ENCODE results near the gene HTRA3.

HTRA3 gene

DNA sequence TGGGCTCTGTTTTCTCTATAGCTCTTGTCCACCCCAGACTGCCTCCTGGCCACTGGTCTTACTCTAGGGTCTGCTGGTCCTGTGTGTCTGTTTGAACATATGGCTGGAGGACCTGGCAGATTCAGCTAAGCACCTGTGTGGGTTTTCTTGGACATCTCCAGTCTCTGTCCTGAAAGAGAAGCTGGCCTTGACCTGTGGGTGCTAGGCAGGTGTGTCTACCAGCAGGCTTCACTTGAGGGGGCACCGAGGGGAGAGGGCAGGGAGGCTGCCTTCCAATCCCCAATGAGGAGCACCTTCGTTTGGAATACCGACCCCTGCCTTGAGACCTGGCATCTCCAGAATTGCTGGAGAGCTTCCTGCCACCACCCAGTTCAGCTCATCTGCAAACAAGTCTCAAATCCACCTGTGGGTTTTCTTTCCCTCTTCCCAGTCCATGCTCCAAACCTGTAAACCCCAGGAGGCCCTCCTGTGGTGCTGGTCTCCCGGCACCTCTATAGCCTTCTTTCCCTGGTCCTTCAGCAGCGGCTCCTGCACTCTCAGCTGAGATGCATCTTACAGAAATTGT lies 45.2 kb downstream of the HTRA3 start:
- TF ChIP-seq, protein P1, sequence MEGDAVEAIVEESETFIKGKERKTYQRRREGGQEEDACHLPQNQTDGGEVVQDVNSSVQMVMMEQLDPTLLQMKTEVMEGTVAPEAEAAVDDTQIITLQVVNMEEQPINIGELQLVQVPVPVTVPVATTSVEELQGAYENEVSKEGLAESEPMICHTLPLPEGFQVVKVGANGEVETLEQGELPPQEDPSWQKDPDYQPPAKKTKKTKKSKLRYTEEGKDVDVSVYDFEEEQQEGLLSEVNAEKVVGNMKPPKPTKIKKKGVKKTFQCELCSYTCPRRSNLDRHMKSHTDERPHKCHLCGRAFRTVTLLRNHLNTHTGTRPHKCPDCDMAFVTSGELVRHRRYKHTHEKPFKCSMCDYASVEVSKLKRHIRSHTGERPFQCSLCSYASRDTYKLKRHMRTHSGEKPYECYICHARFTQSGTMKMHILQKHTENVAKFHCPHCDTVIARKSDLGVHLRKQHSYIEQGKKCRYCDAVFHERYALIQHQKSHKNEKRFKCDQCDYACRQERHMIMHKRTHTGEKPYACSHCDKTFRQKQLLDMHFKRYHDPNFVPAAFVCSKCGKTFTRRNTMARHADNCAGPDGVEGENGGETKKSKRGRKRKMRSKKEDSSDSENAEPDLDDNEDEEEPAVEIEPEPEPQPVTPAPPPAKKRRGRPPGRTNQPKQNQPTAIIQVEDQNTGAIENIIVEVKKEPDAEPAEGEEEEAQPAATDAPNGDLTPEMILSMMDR (IDR thresholded peaks at IDR 0.05; ENCODE audit: extremely low read depth, insufficient read depth, missing control alignments) = no peak
- in situ Hi-C loops (cut with MboI; ENCODE audit: low pct_unique_long_range_greater_than_20kb, low sequenced_read_pairs, unreplicated experiment) = no loop called here

DNA sequence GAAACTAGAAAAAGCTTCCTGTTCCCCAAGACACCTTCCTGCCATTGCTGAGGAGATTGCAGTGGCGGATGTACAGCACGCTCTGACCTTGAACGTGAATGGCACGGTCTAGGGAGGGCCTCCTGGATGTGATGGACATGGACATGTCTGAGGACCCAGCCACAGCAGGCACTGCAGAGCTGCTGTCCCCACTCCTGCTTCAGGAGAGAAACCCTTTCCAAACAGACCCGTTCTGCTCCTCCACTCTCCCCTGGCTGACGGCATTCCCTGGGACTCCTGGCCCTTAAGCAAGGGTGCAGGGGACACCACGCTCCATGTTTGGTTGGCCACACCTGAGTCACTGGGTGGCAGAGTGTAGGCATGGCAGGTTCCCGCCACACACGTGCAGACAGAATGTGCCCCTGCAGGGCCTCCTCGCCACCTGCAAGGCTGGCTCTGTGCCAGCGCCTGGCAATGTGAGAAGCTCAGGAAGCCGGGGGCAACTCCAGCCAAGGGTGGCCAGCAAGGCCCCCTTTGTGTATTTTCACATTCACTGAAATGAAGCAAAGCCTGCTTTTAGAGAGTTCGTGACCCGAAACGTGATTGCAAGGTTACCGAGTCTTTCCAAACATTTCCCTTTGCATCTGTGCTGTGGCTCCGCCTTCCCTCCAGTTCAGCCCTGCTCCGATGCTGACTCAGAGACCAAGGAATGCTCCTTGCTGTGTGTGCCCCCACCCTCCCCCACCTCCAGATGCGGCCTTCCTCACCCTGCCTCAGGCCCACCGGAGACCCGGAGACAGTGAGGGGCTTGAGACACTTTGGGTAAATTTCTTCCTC lies 46.1 kb downstream of the HTRA3 start:
- TF ChIP-seq, protein P1 (IDR thresholded peaks at IDR 0.05; ENCODE audit: extremely low read depth, insufficient read depth, missing control alignments) = no peak
- no peak for DNase-seq (ENCODE audit: low spot score)
- in situ Hi-C loops (cut with MboI; ENCODE audit: low pct_unique_long_range_greater_than_20kb, low sequenced_read_pairs, unreplicated experiment) = no loop called here

More for the DNA sequence above, 45.2 kb downstream of the HTRA3 start:
- no peak for DNase-seq (ENCODE audit: low spot score)

- DNase-seq (ENCODE audit: low spot score) = no peak
- in situ Hi-C loops (cut with MboI; ENCODE audit: low pct_unique_long_range_greater_than_20kb, low sequenced_read_pairs, unreplicated experiment) = no loop called here
- TF ChIP-seq, protein P1 (IDR thresholded peaks at IDR 0.05; ENCODE audit: extremely low read depth, insufficient read depth, missing control alignments) = no peak
Measured at GRCh38 chr4:8316251-8316771, 46.8 kb downstream of the HTRA3 start.

DNA sequence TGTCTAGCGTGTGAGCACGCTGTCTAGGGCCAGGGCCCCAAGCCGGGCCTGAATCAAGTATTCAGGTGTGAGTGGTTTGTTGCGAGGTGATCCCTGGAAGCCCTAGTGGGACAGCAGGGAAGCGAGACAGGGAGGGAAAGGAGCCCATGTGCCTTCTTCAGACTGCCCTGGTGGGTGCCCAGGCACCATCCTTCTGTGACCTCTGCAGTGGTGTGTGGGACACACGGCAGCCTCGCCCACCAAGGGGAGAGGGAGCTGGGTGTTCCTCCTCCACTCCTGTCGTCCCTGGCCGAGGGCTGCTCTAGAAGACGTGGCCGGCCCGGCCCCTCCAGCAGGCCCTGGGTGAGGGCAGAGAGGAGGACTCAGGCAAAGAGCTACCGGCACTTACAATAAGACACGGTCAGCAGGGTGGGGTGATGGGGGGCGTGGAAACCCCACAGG lies 47.4 kb downstream of the HTRA3 start:
- no peak for DNase-seq (ENCODE audit: low spot score)
- in situ Hi-C loops (cut with MboI; ENCODE audit: low pct_unique_long_range_greater_than_20kb, low sequenced_read_pairs, unreplicated experiment) = no loop called here
- TF ChIP-seq, protein P1 (IDR thresholded peaks at IDR 0.05; ENCODE audit: extremely low read depth, insufficient read depth, missing control alignments) = no peak

GRCh38 chr4:8317474-8317873 lies 47.9 kb downstream of the HTRA3 start:
- TF ChIP-seq, protein P1 (IDR thresholded peaks at IDR 0.05; ENCODE audit: extremely low read depth, insufficient read depth, missing control alignments) = no peak
- in situ Hi-C loops (cut with MboI; ENCODE audit: low pct_unique_long_range_greater_than_20kb, low sequenced_read_pairs, unreplicated experiment) = no loop called here
- no peak for DNase-seq (ENCODE audit: low spot score)

DNA sequence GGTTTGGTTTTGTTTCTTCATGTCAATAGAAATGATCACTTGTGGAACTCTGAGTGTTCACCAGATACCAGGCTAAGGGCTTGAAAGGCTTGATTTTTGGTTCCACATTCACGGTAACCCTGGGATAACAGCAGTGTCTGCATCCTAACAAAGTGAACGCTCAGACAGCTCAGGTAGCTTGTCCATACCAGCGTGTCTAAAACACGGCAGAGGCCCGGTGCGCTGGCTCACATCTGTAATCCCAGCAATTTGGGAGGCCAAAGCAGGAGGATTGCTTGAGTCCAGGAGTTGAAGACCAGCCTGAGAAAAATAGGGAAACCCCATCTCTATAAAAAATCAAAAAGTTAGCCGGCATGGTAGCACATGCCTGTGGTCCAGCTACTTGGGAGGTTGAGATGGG lies 49.0 kb downstream of the HTRA3 start:
- in situ Hi-C loops (cut with MboI; ENCODE audit: low pct_unique_long_range_greater_than_20kb, low sequenced_read_pairs, unreplicated experiment) = no loop called here
- TF ChIP-seq, protein P1 (IDR thresholded peaks at IDR 0.05; ENCODE audit: extremely low read depth, insufficient read depth, missing control alignments) = no peak
- no peak for DNase-seq (ENCODE audit: low spot score)
